ENCODE data around the gene NFATC1.

- TF ChIP-seq EZH2 (IDR thresholded peaks at IDR 0.05; ENCODE audit: insufficient read depth, poor library complexity, severe bottlenecking) = no peak
- no peak for TF ChIP-seq EZH2phosphoT487 (IDR thresholded peaks at IDR 0.05; ENCODE audit: insufficient read depth, low read depth)
Observed at GRCh38 chr18:79552696-79553095, 157.0 kb downstream of the NFATC1 start.
